ENCODE results near the gene FAM171A1.

DNA sequence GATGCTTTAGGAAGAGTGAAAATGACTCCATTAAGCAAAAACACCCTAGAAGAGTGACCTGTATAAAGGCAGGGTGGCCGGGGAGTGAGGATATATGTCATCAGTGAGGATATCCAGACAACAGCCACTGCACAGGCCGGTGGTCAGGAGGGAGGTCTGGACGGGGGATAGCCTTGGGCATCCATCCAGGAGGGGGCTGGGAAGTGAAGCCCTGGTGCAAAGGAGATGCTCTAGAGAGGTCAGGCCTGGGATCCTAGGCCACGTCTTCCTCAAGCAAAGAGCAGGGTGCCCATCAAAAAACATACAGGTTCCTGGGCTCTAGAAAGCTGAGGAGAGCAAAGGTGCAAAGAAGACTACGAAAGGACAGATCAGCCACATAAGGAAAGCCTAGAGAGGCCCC lies 25.6 kb downstream of the FAM171A1 start:
- TF ChIP-seq CTCF (IDR thresholded peaks at IDR 0.05) (no peak), POLR2A (IDR thresholded peaks at IDR 0.05) (no peak)

Data from uterus (tissue), 2 donors.